Measurements from ENCODE around the gene CSTPP1. TPM values are rescaled to one million over a fixed set of nuclear protein-coding genes. Genes with fewer than 3 reads are reported as not detected.

Gene CSTPP1
- total RNA-seq, 2 donors from 2014 or later, result 23.4 to 27.6 TPM

GRCh38 chr11:46972821-46973220 is 36.3 kb downstream of the CSTPP1 start:
- no peaks in the 10 kb centered on the region for H3K27me3 ChIP-seq (replicated peaks; ENCODE audit: insufficient read depth)
- no peak for TF ChIP-seq CTCF (IDR thresholded peaks at IDR 0.05)
- ATAC-seq (ENCODE audit: insufficient number of reproducible peaks, low FRiP score, low read depth), result no peak

GRCh38 chr11:46976182-46976854 is 39.8 kb downstream of the CSTPP1 start:
- ATAC-seq (ENCODE audit: insufficient number of reproducible peaks, low FRiP score, low read depth) (no peak), DNase-seq (ENCODE audit: low spot score) (no peak)
- no peak for TF ChIP-seq CTCF (IDR thresholded peaks at IDR 0.05)
- no peaks in the 10 kb centered on the region for H3K9me3 ChIP-seq
- no peak overlapping the region for H3K4me3 ChIP-seq
- no peaks in the 10 kb centered on the region for H3K36me3 ChIP-seq
- H3K4me1 ChIP-seq (ENCODE audit: control insufficient read depth in 1 of 2, low read depth in 2 of 2), result no peaks in the 10 kb centered on the region
- H3K27ac ChIP-seq, result no peak overlapping the region
- no peaks in the 10 kb centered on the region for H3K27me3 ChIP-seq (replicated peaks; ENCODE audit: insufficient read depth)

More at GRCh38 chr11:46972821-46973220, 36.3 kb downstream of the CSTPP1 start:
- Histone ChIP-seq H3K27ac (no peak overlapping the region), H3K4me1 (ENCODE audit: control insufficient read depth in 1 of 2, low read depth in 2 of 2) (no peaks in the 10 kb centered on the region), H3K36me3 (no peaks in the 10 kb centered on the region), H3K4me3 (no peak overlapping the region), H3K9me3 (no peaks in the 10 kb centered on the region)
- DNase-seq (ENCODE audit: low spot score), result no peak

GRCh38 chr11:46977038-46977813 is 40.7 kb downstream of the CSTPP1 start:
- Histone ChIP-seq H3K4me3 (no peak overlapping the region), H3K27me3 (replicated peaks; ENCODE audit: insufficient read depth) (no peaks in the 10 kb centered on the region), H3K36me3 (no peaks in the 10 kb centered on the region), H3K9me3 (no peaks in the 10 kb centered on the region), H3K27ac (no peak overlapping the region), H3K4me1 (ENCODE audit: control insufficient read depth in 1 of 2, low read depth in 2 of 2) (no peaks in the 10 kb centered on the region)
- ATAC-seq (ENCODE audit: insufficient number of reproducible peaks, low FRiP score, low read depth) (no peak), DNase-seq (ENCODE audit: low spot score) (no peak)
- TF ChIP-seq CTCF (IDR thresholded peaks at IDR 0.05), result no peak

GRCh38 chr11:46978005-46978491 is 41.5 kb downstream of the CSTPP1 start:
- no peak overlapping the region for H3K27ac ChIP-seq
- no peaks in the 10 kb centered on the region for H3K9me3 ChIP-seq
- no peak overlapping the region for H3K4me3 ChIP-seq
- H3K4me1 ChIP-seq (ENCODE audit: control insufficient read depth in 1 of 2, low read depth in 2 of 2), result no peaks in the 10 kb centered on the region
- DNase-seq (ENCODE audit: low spot score) (no peak), ATAC-seq (ENCODE audit: insufficient number of reproducible peaks, low FRiP score, low read depth) (no peak)
- H3K27me3 ChIP-seq (replicated peaks; ENCODE audit: insufficient read depth), result no peaks in the 10 kb centered on the region
- no peak for TF ChIP-seq CTCF (IDR thresholded peaks at IDR 0.05)
- H3K36me3 ChIP-seq, result no peaks in the 10 kb centered on the region

- H3K27ac ChIP-seq, result no peak overlapping the region
Measured at GRCh38 chr11:46979358-46979757, 42.8 kb downstream of the CSTPP1 start.

More at GRCh38 chr11:46979358-46979757, 42.8 kb downstream of the CSTPP1 start:
- Histone ChIP-seq H3K36me3 (no peaks in the 10 kb centered on the region), H3K27me3 (replicated peaks; ENCODE audit: insufficient read depth) (no peaks in the 10 kb centered on the region), H3K9me3 (no peaks in the 10 kb centered on the region), H3K4me1 (ENCODE audit: control insufficient read depth in 1 of 2, low read depth in 2 of 2) (no peaks in the 10 kb centered on the region), H3K4me3 (no peak overlapping the region)
- TF ChIP-seq CTCF (IDR thresholded peaks at IDR 0.05), result no peak
- DNase-seq (ENCODE audit: low spot score), result no peak
- no peak for ATAC-seq (ENCODE audit: insufficient number of reproducible peaks, low FRiP score, low read depth)
